ENCODE data around the gene RHBDL2.

Gene RHBDL2

GRCh38 chr1:38926091-38926490, 15.5 kb downstream of the RHBDL2 start:
- H3K27ac ChIP-seq (ENCODE audit: low read depth, low read length, poor library complexity, severe bottlenecking) = no peak overlapping the region
- no peaks in the 10 kb centered on the region for H3F3A ChIP-seq (ENCODE audit: insufficient read depth, low read length)
- H3K4me1 ChIP-seq (ENCODE audit: insufficient read depth, low read length, severe bottlenecking) = no peaks in the 10 kb centered on the region
- no peak overlapping the region for H3K9ac ChIP-seq (ENCODE audit: low read length)
- H3K27me3 ChIP-seq (ENCODE audit: insufficient read depth, low read length) = peaks cover 4% of the 10 kb centered on the region; the same call in 1 of the 2 replicates
- no peaks in the 10 kb centered on the region for H3K79me2 ChIP-seq (ENCODE audit: insufficient read depth, low read length)
- H3K36me3 ChIP-seq (ENCODE audit: insufficient read depth, low read length) = no peaks in the 10 kb centered on the region
- H3K4me3 ChIP-seq (ENCODE audit: low read depth, low read length, poor library complexity, severe bottlenecking) = no peak overlapping the region
- no peak overlapping the region for H3K4me2 ChIP-seq (ENCODE audit: low read length)
- no peak overlapping the region for H2AFZ ChIP-seq (ENCODE audit: low read length)
- H3K9me3 ChIP-seq (ENCODE audit: low read length) = no peaks in the 10 kb centered on the region
- TF ChIP-seq CTCF (IDR thresholded peaks at IDR 0.05; ENCODE audit: low read length) = no peak
- no peak for TF ChIP-seq EZH2 (IDR thresholded peaks at IDR 0.05; ENCODE audit: borderline replicate concordance, low read length)
- H3K9me2 ChIP-seq (ENCODE audit: low read depth, low read length) = no peaks in the 10 kb centered on the region
- H4K20me1 ChIP-seq (ENCODE audit: insufficient read depth, low read length) = no peaks in the 10 kb centered on the region

GRCh38 chr1:38925391-38925790, 16.2 kb downstream of the RHBDL2 start:
- H3K27me3 ChIP-seq (ENCODE audit: insufficient read depth, low read length) = peaks cover 4% of the 10 kb centered on the region; the same call in 1 of the 2 replicates
- no peaks in the 10 kb centered on the region for H3K36me3 ChIP-seq (ENCODE audit: insufficient read depth, low read length)
- no peaks in the 10 kb centered on the region for H4K20me1 ChIP-seq (ENCODE audit: insufficient read depth, low read length)
- H2AFZ ChIP-seq (ENCODE audit: low read length) = no peak overlapping the region
- no peak overlapping the region for H3K4me2 ChIP-seq (ENCODE audit: low read length)
- H3K4me3 ChIP-seq (ENCODE audit: low read depth, low read length, poor library complexity, severe bottlenecking) = no peak overlapping the region
- no peak overlapping the region for H3K27ac ChIP-seq (ENCODE audit: low read depth, low read length, poor library complexity, severe bottlenecking)
- no peaks in the 10 kb centered on the region for H3K9me2 ChIP-seq (ENCODE audit: low read depth, low read length)
- no peak for TF ChIP-seq CTCF (IDR thresholded peaks at IDR 0.05; ENCODE audit: low read length)
- H3K9ac ChIP-seq (ENCODE audit: low read length) = no peak overlapping the region
- H3K4me1 ChIP-seq (ENCODE audit: insufficient read depth, low read length, severe bottlenecking) = no peaks in the 10 kb centered on the region
- no peaks in the 10 kb centered on the region for H3F3A ChIP-seq (ENCODE audit: insufficient read depth, low read length)
- no peaks in the 10 kb centered on the region for H3K79me2 ChIP-seq (ENCODE audit: insufficient read depth, low read length)
- no peaks in the 10 kb centered on the region for H3K9me3 ChIP-seq (ENCODE audit: low read length)

GRCh38 chr1:38923607-38924006, 18.0 kb downstream of the RHBDL2 start:
- Histone ChIP-seq H3K9me3 (ENCODE audit: low read length) (no peaks in the 10 kb centered on the region), H3K27me3 (ENCODE audit: insufficient read depth, low read length) (no peaks in the 10 kb centered on the region), H3K36me3 (ENCODE audit: insufficient read depth, low read length) (no peaks in the 10 kb centered on the region), H4K20me1 (ENCODE audit: insufficient read depth, low read length) (no peaks in the 10 kb centered on the region), H3K27ac (ENCODE audit: low read depth, low read length, poor library complexity, severe bottlenecking) (no peak overlapping the region), H3K4me1 (ENCODE audit: insufficient read depth, low read length, severe bottlenecking) (no peaks in the 10 kb centered on the region), H3K9ac (ENCODE audit: low read length) (no peak overlapping the region), H3K4me3 (ENCODE audit: low read depth, low read length, poor library complexity, severe bottlenecking) (no peak overlapping the region), H2AFZ (ENCODE audit: low read length) (no peak overlapping the region), H3F3A (ENCODE audit: insufficient read depth, low read length) (no peaks in the 10 kb centered on the region), H3K79me2 (ENCODE audit: insufficient read depth, low read length) (no peaks in the 10 kb centered on the region), H3K4me2 (ENCODE audit: low read length) (no peak overlapping the region), H3K9me2 (ENCODE audit: low read depth, low read length) (no peaks in the 10 kb centered on the region)
- TF ChIP-seq EZH2 (IDR thresholded peaks at IDR 0.05; ENCODE audit: borderline replicate concordance, low read length) (no peak), CTCF (IDR thresholded peaks at IDR 0.05; ENCODE audit: low read length) (no peak)
